Measurements from ENCODE around the gene ZC3H7B. TPM values are rescaled to one million over a fixed set of nuclear protein-coding genes. Genes with fewer than 3 reads are reported as not detected.
A peak's percentile ranks its signal among the peaks of the same experiment; 100 is the strongest.

Gene ZC3H7B
- polyA plus RNA-seq, 1 experiment, result 59.4 TPM

DNA sequence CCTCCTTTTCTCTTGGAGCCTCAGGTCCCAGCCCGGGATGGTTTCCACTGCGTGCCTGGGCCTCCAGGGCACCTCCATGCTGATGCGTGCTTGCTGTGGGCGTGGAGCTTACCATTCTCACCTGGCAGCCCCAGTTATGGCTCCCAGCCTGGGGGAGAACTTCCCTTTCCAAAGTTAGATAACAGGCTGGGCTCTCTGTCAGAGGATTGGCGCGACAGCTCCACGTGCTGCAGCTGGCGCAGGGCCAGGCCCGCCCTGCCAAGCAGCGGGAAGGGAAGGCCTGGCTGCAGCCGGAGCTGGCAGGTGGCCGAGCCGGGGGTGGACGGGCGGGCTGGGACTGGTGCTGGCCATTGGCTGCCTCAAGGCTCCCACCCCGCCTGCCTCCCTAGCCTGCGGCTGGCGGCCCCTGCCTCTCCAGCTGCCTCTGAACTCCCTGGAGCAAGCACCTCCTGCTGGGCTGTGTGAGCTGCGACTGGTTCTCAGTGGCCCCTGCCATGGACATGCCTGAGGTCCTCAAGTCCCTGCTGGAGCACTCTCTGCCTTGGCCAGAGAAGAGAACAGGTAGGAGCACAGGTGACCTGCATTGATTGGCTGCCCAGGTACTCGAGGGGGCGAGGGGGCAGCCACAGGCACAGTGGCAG lies 65.8 kb downstream of the ZC3H7B start:
- ChIA-PET CTCF (interaction anchor here (1.0 to 1.7 kb wide), 4 partner anchors 8 to 45 kb away, joined by 3 to 4 read pairs (median 4); partner anchors contain the start of gene TEF), POLR2A (no interaction called here)
- no peaks in the 10 kb centered on the region for H3K36me3 ChIP-seq (ENCODE audit: control insufficient read depth, insufficient read depth, low read length)

DNA sequence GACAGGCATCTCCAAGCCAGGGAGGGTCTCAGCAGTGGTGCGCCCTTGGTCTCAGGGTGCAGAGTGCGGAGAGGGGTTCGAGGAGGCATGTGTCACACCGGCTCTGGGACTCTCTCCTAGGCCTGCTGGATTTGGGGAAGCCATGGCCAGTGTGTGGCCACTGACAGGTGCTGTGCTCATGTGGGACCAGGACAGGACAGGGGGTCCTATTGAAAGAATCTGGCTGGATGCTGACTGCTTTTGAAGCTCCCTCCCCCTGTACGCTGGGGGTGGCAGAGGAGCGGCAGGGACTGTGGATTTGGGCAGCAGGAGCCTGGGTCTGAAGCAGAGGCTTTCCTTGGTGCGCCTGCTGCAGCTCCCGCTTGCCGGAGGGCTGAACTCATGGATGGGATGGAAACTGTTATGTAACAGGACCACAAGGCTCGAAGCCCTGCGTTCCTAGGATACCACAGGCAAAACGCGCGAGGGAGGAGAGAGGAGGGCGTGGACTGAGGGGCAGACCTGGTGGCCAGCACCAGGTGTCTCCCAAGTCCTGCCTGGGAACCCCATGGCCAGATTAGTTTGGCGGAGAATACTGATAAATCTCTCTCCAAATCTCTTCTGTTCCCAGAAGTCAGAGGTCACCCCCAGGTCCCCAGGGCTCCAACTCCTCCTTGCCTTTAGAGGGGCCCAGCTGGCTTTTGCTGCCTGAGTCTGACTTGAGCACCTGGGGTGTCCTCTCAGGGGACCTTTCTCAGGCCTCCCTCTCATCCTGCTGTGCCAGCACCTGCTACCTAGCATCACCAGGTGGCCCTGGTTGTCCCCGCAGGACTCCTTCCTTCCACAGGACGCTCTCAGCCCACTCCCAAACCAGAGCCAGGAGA lies 66.6 kb downstream of the ZC3H7B start:
- ChIA-PET POLR2A (no interaction called here), CTCF (interaction anchor here (1.1 to 1.7 kb wide), 3 partner anchors 10 to 44 kb away, joined by 3 to 4 read pairs (median 4); partner anchors contain the start of gene TEF)
- H3K4me3 ChIP-seq (ENCODE audit: low read depth, low read length), result peak overlapping the region; percentile 19
- H3K36me3 ChIP-seq (ENCODE audit: control insufficient read depth, insufficient read depth, low read length), result no peaks in the 10 kb centered on the region
- TF ChIP-seq, protein P1, sequence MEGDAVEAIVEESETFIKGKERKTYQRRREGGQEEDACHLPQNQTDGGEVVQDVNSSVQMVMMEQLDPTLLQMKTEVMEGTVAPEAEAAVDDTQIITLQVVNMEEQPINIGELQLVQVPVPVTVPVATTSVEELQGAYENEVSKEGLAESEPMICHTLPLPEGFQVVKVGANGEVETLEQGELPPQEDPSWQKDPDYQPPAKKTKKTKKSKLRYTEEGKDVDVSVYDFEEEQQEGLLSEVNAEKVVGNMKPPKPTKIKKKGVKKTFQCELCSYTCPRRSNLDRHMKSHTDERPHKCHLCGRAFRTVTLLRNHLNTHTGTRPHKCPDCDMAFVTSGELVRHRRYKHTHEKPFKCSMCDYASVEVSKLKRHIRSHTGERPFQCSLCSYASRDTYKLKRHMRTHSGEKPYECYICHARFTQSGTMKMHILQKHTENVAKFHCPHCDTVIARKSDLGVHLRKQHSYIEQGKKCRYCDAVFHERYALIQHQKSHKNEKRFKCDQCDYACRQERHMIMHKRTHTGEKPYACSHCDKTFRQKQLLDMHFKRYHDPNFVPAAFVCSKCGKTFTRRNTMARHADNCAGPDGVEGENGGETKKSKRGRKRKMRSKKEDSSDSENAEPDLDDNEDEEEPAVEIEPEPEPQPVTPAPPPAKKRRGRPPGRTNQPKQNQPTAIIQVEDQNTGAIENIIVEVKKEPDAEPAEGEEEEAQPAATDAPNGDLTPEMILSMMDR (IDR thresholded peaks at IDR 0.05; ENCODE audit: insufficient read depth, low read depth, low read length), result no peak
- H3K27me3 ChIP-seq (ENCODE audit: control insufficient read depth, insufficient read depth, low read length), result no peaks in the 10 kb centered on the region
- DNase-seq (ENCODE audit: low read depth), result peak; percentile 31

More for the DNA sequence above, 65.8 kb downstream of the ZC3H7B start:
- Histone ChIP-seq H3K4me3 (ENCODE audit: low read depth, low read length) (peak overlapping the region; percentile 19), H3K27me3 (ENCODE audit: control insufficient read depth, insufficient read depth, low read length) (no peaks in the 10 kb centered on the region)
- DNase-seq (ENCODE audit: low read depth), result peak; percentile 71
- TF ChIP-seq, protein P1 (IDR thresholded peaks at IDR 0.05; ENCODE audit: insufficient read depth, low read depth, low read length), result peak; percentile 57

DNA sequence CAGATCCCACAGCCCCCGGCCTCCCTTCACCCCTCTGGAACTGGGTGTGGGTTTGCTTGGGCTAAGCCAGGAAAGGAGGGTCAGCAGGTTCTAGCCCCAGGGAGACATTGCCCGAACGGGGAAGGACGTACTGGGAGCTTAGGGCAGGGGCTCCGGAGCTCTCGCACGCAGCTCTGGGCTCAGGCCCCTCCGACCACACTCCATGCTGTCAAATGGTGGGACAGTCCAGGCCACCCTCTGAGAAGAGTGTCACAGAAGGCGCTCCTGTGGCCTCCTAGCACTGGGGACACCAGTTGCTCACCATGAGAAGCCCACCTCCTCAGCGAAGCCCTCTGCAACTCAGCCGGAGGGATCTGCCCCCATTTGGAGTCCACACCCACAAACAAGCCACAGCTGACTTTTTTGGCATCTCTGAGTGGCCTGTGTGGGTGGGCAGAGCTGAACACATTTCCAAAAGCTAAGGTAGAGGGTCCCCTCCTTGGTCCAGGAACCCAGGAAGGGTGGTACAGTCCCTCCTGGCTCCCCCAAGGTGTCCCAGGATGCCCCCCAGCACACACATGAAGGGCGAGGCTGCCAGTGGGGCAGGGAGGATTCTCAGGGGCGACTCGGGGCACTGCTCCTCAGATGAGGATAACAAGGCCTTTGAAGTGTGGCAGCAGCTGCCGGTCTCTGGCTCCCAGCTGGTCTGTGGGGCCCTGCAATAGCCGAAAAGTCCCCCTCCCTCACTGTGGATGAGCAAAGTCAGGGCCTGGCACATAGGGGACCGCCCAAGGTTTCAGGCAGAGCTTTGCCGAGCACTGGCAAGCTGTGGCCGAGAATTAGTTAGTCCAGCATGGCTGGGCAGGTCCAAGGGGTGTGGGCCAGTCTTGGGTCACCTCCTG lies 67.5 kb downstream of the ZC3H7B start:
- H3K4me3 ChIP-seq (ENCODE audit: low read depth, low read length), result no peak overlapping the region
- H3K36me3 ChIP-seq (ENCODE audit: control insufficient read depth, insufficient read depth, low read length), result no peaks in the 10 kb centered on the region
- POLR2A ChIA-PET, result no interaction called here
- TF ChIP-seq, protein P1 (IDR thresholded peaks at IDR 0.05; ENCODE audit: insufficient read depth, low read depth, low read length), result no peak
- DNase-seq (ENCODE audit: low read depth), result no peak
- no peaks in the 10 kb centered on the region for H3K27me3 ChIP-seq (ENCODE audit: control insufficient read depth, insufficient read depth, low read length)
- CTCF ChIA-PET, result interaction anchor here (0.7 to 1.3 kb wide), 2 partner anchors 9 to 35 kb away, joined by 3 read pairs; no protein-coding TSS in a partner anchor

DNA sequence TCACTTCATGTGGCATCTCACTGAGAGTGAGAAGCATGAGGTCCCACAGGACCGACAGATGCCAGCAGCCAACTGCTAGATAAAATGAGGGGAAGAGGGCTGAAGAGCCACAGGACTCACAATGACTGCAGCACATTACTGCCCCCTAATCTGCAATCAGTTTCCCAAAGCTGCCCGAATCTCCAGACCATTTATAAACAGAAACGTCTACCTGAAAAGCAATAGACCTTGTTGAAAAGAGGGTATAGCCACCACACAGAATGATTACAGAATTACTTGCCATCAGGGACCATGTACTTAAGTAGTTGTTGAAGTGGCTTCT lies 68.1 kb downstream of the ZC3H7B start:
- Histone ChIP-seq H3K27me3 (ENCODE audit: control insufficient read depth, insufficient read depth, low read length) (no peaks in the 10 kb centered on the region), H3K36me3 (ENCODE audit: control insufficient read depth, insufficient read depth, low read length) (no peaks in the 10 kb centered on the region), H3K4me3 (ENCODE audit: low read depth, low read length) (no peak overlapping the region)
- POLR2A ChIA-PET, result no interaction called here
- DNase-seq (ENCODE audit: low read depth), result no peak
- CTCF ChIA-PET, result interaction anchor here (0.7 to 1.3 kb wide), 2 partner anchors 9 to 34 kb away, joined by 3 read pairs; no protein-coding TSS in a partner anchor
- TF ChIP-seq, protein P1 (IDR thresholded peaks at IDR 0.05; ENCODE audit: insufficient read depth, low read depth, low read length), result no peak
